ENCODE results near the gene ZFYVE27. TPM values are rescaled to one million over a fixed set of nuclear protein-coding genes. Genes with fewer than 3 reads are reported as not detected.
A peak's percentile ranks its signal among the peaks of the same experiment; 100 is the strongest.

The ZFYVE27 gene
- 20.6 and 32.6 TPM in 2 replicates for total RNA-seq (2014; rRNA removed; shearing (Covaris generic))
- 15.9 and 17.2 TPM in 2 replicates for polyA plus RNA-seq (2016; fragmentation: Nextera tagmentation; extraction: Ambion mirVana)

GRCh38 chr10:97736902-97737769 is at the start of gene ZFYVE27:
TSS of gene ZFYVE27 (plus strand) at chr10:97737128. CDS start at chr10:97738478, 1,350 bp downstream.
- WGBS, 2 experiments (ENCODE audit: low coverage in 1 of 2, low lambda C conversion rate in 2 of 2, missing lambda C conversion rate in 2 of 2): 1% methylated on average over 64 to 67 of the region's 72 CpGs
- in situ Hi-C loops (cut with MboI): no loop called here
- peaks cover 11% of the 10 kb centered on the region for H3K36me3 ChIP-seq (ENCODE audit: low read depth)

GRCh38 chr10:97687785-97688781 is 48.8 kb upstream of the ZFYVE27 start:
- peak overlapping the region; percentile 31 for H3K4me3 ChIP-seq
- H3K4me1 ChIP-seq (ENCODE audit: insufficient read depth): peaks cover 50% of the 10 kb centered on the region
- TF ChIP-seq EZH2phosphoT487 (IDR thresholded peaks at IDR 0.05; ENCODE audit: insufficient read depth, low read depth) (no peak), EZH2 (IDR thresholded peaks at IDR 0.05; ENCODE audit: insufficient read depth, poor library complexity, severe bottlenecking) (no peak)
- WGBS, 2 experiments (ENCODE audit: low coverage in 1 of 2, low lambda C conversion rate in 2 of 2, missing lambda C conversion rate in 2 of 2): 10 to 15% methylated on average over 14 of the region's 14 CpGs
- no peaks in the 10 kb centered on the region for H3K9me2 ChIP-seq (ENCODE audit: insufficient read depth)
- H2AFZ ChIP-seq: peak overlapping the region; percentile 64
- peak overlapping the region; percentile 61 for H3K4me2 ChIP-seq (ENCODE audit: unreplicated experiment)
- H3K9ac ChIP-seq: peak overlapping the region; percentile 94
- H3F3A ChIP-seq (ENCODE audit: insufficient read depth): peaks cover 61% of the 10 kb centered on the region
- H4K20me1 ChIP-seq (ENCODE audit: insufficient read depth): no peaks in the 10 kb centered on the region
- no peaks in the 10 kb centered on the region for H3K9me3 ChIP-seq (ENCODE audit: low read depth)
- H3K27me3 ChIP-seq (replicated peaks; ENCODE audit: insufficient read depth): no peaks in the 10 kb centered on the region
- H3K27ac ChIP-seq: peak overlapping the region; percentile 99
- H3K79me2 ChIP-seq (ENCODE audit: insufficient read depth): peaks cover 37% of the 10 kb centered on the region
- peak; percentile 87 for DNase-seq
- no peaks in the 10 kb centered on the region for H3K36me3 ChIP-seq (ENCODE audit: low read depth)
- in situ Hi-C loops (cut with MboI): no loop called here

More at GRCh38 chr10:97736902-97737769, at the start of gene ZFYVE27:
- peak; percentile 98 for DNase-seq
- peaks cover 11% of the 10 kb centered on the region for H3K4me1 ChIP-seq (ENCODE audit: insufficient read depth)
- TF ChIP-seq EZH2phosphoT487 (IDR thresholded peaks at IDR 0.05; ENCODE audit: insufficient read depth, low read depth) (no peak), EZH2 (IDR thresholded peaks at IDR 0.05; ENCODE audit: insufficient read depth, poor library complexity, severe bottlenecking) (no peak)
- no peaks in the 10 kb centered on the region for H3K9me3 ChIP-seq (ENCODE audit: low read depth)
- H3K27ac ChIP-seq: peak within 1 kb of the TSS; percentile 90
- H3K4me3 ChIP-seq: peak within 1 kb of the TSS; percentile 95
- peak within 1 kb of the TSS; percentile 97 for H3K9ac ChIP-seq
- H3K79me2 ChIP-seq (ENCODE audit: insufficient read depth): peaks cover 50% of the 10 kb centered on the region
- 0 out of 2 replicates have a peak, but pooled peaks cover 5% of the 10 kb centered on the region for H4K20me1 ChIP-seq (ENCODE audit: insufficient read depth)
- no peaks in the 10 kb centered on the region for H3K27me3 ChIP-seq (replicated peaks; ENCODE audit: insufficient read depth)
- peaks cover 6% of the 10 kb centered on the region; the same call in 1 of the 2 replicates for H3F3A ChIP-seq (ENCODE audit: insufficient read depth)
- no peaks in the 10 kb centered on the region for H3K9me2 ChIP-seq (ENCODE audit: insufficient read depth)
- peak within 1 kb of the TSS; percentile 90 for H2AFZ ChIP-seq
- H3K4me2 ChIP-seq (ENCODE audit: unreplicated experiment): peak within 1 kb of the TSS; percentile 93

GRCh38 chr10:97689559-97690020 is 47.3 kb upstream of the ZFYVE27 start:
- Histone ChIP-seq H2AFZ (peak overlapping the region; percentile 33; the same call in 1 of the 2 replicates), H3K4me2 (ENCODE audit: unreplicated experiment) (peak overlapping the region; percentile 41)
- DNase-seq: peak; percentile 98

More at GRCh38 chr10:97689559-97690020, 47.3 kb upstream of the ZFYVE27 start:
- in situ Hi-C loops (cut with MboI): no loop called here
- no peak for TF ChIP-seq EZH2 (IDR thresholded peaks at IDR 0.05; ENCODE audit: insufficient read depth, poor library complexity, severe bottlenecking)
- TF ChIP-seq EZH2phosphoT487 (IDR thresholded peaks at IDR 0.05; ENCODE audit: insufficient read depth, low read depth): no peak
- peak overlapping the region; percentile 94 for H3K9ac ChIP-seq
- 31 to 34% methylated on average over 5 of the region's 5 CpGs for WGBS, 2 experiments (ENCODE audit: low coverage in 1 of 2, low lambda C conversion rate in 2 of 2, missing lambda C conversion rate in 2 of 2)
- H4K20me1 ChIP-seq (ENCODE audit: insufficient read depth): no peaks in the 10 kb centered on the region
- peaks cover 48% of the 10 kb centered on the region for H3F3A ChIP-seq (ENCODE audit: insufficient read depth)
- H3K9me2 ChIP-seq (ENCODE audit: insufficient read depth): no peaks in the 10 kb centered on the region
- no peaks in the 10 kb centered on the region for H3K27me3 ChIP-seq (replicated peaks; ENCODE audit: insufficient read depth)
- H3K9me3 ChIP-seq (ENCODE audit: low read depth): no peaks in the 10 kb centered on the region
- peaks cover 22% of the 10 kb centered on the region for H3K79me2 ChIP-seq (ENCODE audit: insufficient read depth)
- no peak overlapping the region for H3K4me3 ChIP-seq
- H3K27ac ChIP-seq: peak overlapping the region; percentile 99
- no peaks in the 10 kb centered on the region for H3K36me3 ChIP-seq (ENCODE audit: low read depth)
- H3K4me1 ChIP-seq (ENCODE audit: insufficient read depth): peaks cover 35% of the 10 kb centered on the region

Measured in GM23248 (cell line).